ENCODE results near the gene MAB21L2.

Gene MAB21L2

GRCh38 chr4:150600812-150601445, 19.0 kb downstream of the MAB21L2 start:
- DNase-seq (ENCODE audit: low read depth, low spot score) = no peak

- no peak for DNase-seq (ENCODE audit: low read depth, low spot score)
Measured at GRCh38 chr4:150609131-150609530, 27.2 kb downstream of the MAB21L2 start.

GRCh38 chr4:150619042-150619441, 37.1 kb downstream of the MAB21L2 start:
- DNase-seq (ENCODE audit: low read depth, low spot score) = no peak

- no peak for DNase-seq (ENCODE audit: low read depth, low spot score)
Measured at GRCh38 chr4:150624055-150624454, 42.1 kb downstream of the MAB21L2 start.

GRCh38 chr4:150625033-150625432, 43.1 kb downstream of the MAB21L2 start:
- no peak for DNase-seq (ENCODE audit: low read depth, low spot score)

GRCh38 chr4:150628073-150628472, 46.1 kb downstream of the MAB21L2 start:
- DNase-seq (ENCODE audit: low read depth, low spot score) = no peak

- no peak for DNase-seq (ENCODE audit: low read depth, low spot score)
Measured at GRCh38 chr4:150632639-150633038, 50.7 kb downstream of the MAB21L2 start.

All from ELF-1 (cell line).